Stimulated activated naive CD8-positive, alpha-beta T cell treated with anti-CD3 and anti-CD28 coated beads, Interleukin-15, Interleukin-2, amounts not matched to agents 100 U/mL and 50 U/mL, for 24 hours (primary cell): ENCODE measurements around the gene OR6A2.

Source experiments
- ATAC-seq: fragments of 150-1000 bp; cut with Tn5 transposase; one replicate; pipeline ENCODE4 v1.10.0; 2021
- DNase-seq: peaks from one replicate; pipeline ENCODE4 v3.0.0; 2021

Gene OR6A2

GRCh38 chr11:6755953-6756347, 43.5 kb downstream of the OR6A2 start:
- no peak for DNase-seq
- no peak for ATAC-seq

GRCh38 chr11:6755303-6755952, 44.1 kb downstream of the OR6A2 start:
- peak; percentile 36 for ATAC-seq

GRCh38 chr11:6747097-6747668, 52.3 kb downstream of the OR6A2 start:
- no peak for DNase-seq

More at GRCh38 chr11:6755303-6755952, 44.1 kb downstream of the OR6A2 start:
- DNase-seq, result peak; percentile 45

GRCh38 chr11:6746626-6747025, 52.9 kb downstream of the OR6A2 start:
- ATAC-seq, result peak; percentile 15
- DNase-seq, result no peak

More at GRCh38 chr11:6747097-6747668, 52.3 kb downstream of the OR6A2 start:
- ATAC-seq, result no peak

- peak; percentile 41 for DNase-seq
- ATAC-seq, result peak; percentile 75
Observed at GRCh38 chr11:6746086-6746618, 53.3 kb downstream of the OR6A2 start.

GRCh38 chr11:6745465-6746015, 53.9 kb downstream of the OR6A2 start:
- no peak for DNase-seq
- ATAC-seq, result peak; percentile 58

- no peak for ATAC-seq
Observed at GRCh38 chr11:6745018-6745417, 54.5 kb downstream of the OR6A2 start.

GRCh38 chr11:6742260-6742659, 57.2 kb downstream of the OR6A2 start:
- ATAC-seq (no peak), DNase-seq (peak; percentile 37)

More at GRCh38 chr11:6745018-6745417, 54.5 kb downstream of the OR6A2 start:
- DNase-seq, result no peak
